Astrocyte (in vitro differentiated cells and primary cell): Measurements from ENCODE around the gene ZNF117.
"Not testable (repeated sequence)": the region's sequence is repeated elsewhere in the genome, so short reads cannot be mapped to it uniquely, and the experiment has no call there.

ENCODE experiments used
- EZH2 ChIP-seq: IDR thresholded peaks from 2 replicates; pipeline ENCODE4 v1.6.1; 2012; ENCODE audit warnings: mild to moderate bottlenecking, low read length, inconsistent platforms; ENCODE audit not compliant: insufficient read depth
- TF ChIP-seq, protein P1 (sequence below): IDR thresholded peaks from 2 replicates; pipeline ENCODE4 v1.5.1; 2011; ENCODE audit warnings: low read depth, mild to moderate bottlenecking, inconsistent platforms, low read length, moderate library complexity; ENCODE audit not compliant: insufficient read depth

GRCh38 chr7:65007036-65007435 lies 16.2 kb upstream of the ZNF117 start:
- TF ChIP-seq, protein P1, sequence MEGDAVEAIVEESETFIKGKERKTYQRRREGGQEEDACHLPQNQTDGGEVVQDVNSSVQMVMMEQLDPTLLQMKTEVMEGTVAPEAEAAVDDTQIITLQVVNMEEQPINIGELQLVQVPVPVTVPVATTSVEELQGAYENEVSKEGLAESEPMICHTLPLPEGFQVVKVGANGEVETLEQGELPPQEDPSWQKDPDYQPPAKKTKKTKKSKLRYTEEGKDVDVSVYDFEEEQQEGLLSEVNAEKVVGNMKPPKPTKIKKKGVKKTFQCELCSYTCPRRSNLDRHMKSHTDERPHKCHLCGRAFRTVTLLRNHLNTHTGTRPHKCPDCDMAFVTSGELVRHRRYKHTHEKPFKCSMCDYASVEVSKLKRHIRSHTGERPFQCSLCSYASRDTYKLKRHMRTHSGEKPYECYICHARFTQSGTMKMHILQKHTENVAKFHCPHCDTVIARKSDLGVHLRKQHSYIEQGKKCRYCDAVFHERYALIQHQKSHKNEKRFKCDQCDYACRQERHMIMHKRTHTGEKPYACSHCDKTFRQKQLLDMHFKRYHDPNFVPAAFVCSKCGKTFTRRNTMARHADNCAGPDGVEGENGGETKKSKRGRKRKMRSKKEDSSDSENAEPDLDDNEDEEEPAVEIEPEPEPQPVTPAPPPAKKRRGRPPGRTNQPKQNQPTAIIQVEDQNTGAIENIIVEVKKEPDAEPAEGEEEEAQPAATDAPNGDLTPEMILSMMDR = not testable (repeated sequence)
- not testable (repeated sequence) for TF ChIP-seq EZH2
